ENCODE measurements around the gene SLC7A6. TPM values are rescaled to one million over a fixed set of nuclear protein-coding genes. Genes with fewer than 3 reads are reported as not detected.

Gene SLC7A6
- total RNA-seq, 4 donors from 2014 or later = 73.1 to 116 (median 85.7) TPM

DNA sequence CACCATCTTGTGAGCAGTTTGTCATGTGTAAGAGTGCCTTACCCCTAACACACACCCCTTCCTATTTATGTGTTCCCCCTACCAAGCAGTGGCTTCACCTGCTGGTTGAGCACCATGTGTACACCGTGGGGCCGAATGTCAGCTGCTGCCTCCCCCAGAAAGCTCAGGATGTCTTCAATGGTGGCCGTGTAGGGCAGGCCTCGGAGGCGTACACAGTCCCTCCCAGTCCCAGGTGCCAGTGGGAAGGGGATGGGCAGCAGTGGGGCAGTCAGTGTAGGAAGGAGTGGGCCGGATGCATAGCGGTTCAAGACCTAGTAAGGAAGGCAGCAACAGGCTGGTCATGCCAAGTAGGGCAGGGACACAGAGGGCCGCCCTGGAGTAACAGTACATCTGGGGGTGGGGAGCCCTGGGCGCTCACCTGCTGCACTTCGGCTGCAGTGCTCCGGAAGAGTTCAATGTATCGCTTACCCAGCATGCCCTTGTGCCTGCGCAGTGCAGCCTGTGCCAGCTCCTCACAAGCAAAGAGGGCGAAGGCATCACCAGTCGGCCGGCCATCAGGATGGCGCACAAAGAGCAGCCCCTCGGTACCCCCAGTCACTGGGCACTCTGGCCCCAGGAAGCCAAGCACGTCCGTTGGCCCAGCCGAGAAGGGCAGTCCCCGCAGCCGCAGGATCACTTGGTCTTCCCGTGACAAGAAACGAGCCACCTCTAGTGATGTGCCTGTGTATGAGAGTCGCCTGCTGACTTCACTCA, 32.8 kb upstream of the SLC7A6 start:
- no peaks in the 10 kb centered on the region for H3K27me3 ChIP-seq
- peaks cover 26 to 33% of the 10 kb centered on the region in 2 donors for H3K4me1 ChIP-seq
- no peak overlapping the region for H3K27ac ChIP-seq
- no peaks in the 10 kb centered on the region for H3K9me3 ChIP-seq
- 89 to 94% methylated on average over 7 to 25 of the region's 26 CpGs for WGBS, 2 donors
- H3K4me3 ChIP-seq (replicated peaks in 1 of 3) = no peak overlapping the region
- intact Hi-C loops (cut with DNase I) = loop anchor here (10.0 kb wide), 1 partner anchor 237 kb away; the partner anchor contains the start of gene DPEP2
- TF ChIP-seq POLR2A (IDR thresholded peaks at IDR 0.05) = no peak
- DNase-seq = no peak
- H3K36me3 ChIP-seq = peaks cover 27 to 31% of the 10 kb centered on the region in 2 donors

GRCh38 chr16:68232335-68232734, 32.0 kb upstream of the SLC7A6 start:
- no peak for DNase-seq
- intact Hi-C loops (cut with DNase I) = loop anchor here (10.0 kb wide), 1 partner anchor 238 kb away; the partner anchor contains the start of gene DPEP2
- Histone ChIP-seq H3K9me3 (no peaks in the 10 kb centered on the region), H3K36me3 (peaks cover 27 to 31% of the 10 kb centered on the region in 2 donors), H3K4me1 (peaks cover 29 to 37% of the 10 kb centered on the region in 2 donors), H3K27me3 (no peaks in the 10 kb centered on the region), H3K4me3 (replicated peaks in 1 of 3) (no peak overlapping the region), H3K27ac (peak overlapping the region in 1 of 3 donors; percentile 58)
- TF ChIP-seq POLR2A (IDR thresholded peaks at IDR 0.05) (no peak), CTCF (IDR thresholded peaks at IDR 0.05) (no peak)
- WGBS, 2 donors = 90 to 91% methylated on average over 13 of the region's 16 CpGs

GRCh38 chr16:68233085-68233834, 31.1 kb upstream of the SLC7A6 start:
- Histone ChIP-seq H3K4me3 (replicated peaks in 1 of 3) (no peak overlapping the region), H3K27ac (peak overlapping the region in 2 of 3 donors; percentile 58 to 60), H3K27me3 (no peaks in the 10 kb centered on the region), H3K4me1 (peaks cover 28 to 34% of the 10 kb centered on the region in 2 donors), H3K9me3 (no peaks in the 10 kb centered on the region), H3K36me3 (peaks cover 27 to 31% of the 10 kb centered on the region in 2 donors)
- intact Hi-C loops (cut with DNase I) = loop anchor here (10.0 kb wide), 1 partner anchor 238 kb away; the partner anchor contains the start of gene DPEP2
- 83 to 88% methylated on average over 5 of the region's 5 CpGs for WGBS, 2 donors
- no peak for DNase-seq
- TF ChIP-seq CTCF (IDR thresholded peaks at IDR 0.05) (no peak), POLR2A (IDR thresholded peaks at IDR 0.05) (no peak)

GRCh38 chr16:68233835-68234187, 30.5 kb upstream of the SLC7A6 start:
- H3K27ac ChIP-seq = peak overlapping the region in 2 of 3 donors; percentile 58 to 60
- H3K4me3 ChIP-seq (replicated peaks in 1 of 3) = no peak overlapping the region
- H3K4me1 ChIP-seq = peaks cover 31 to 36% of the 10 kb centered on the region in 2 donors
- peaks cover 27 to 31% of the 10 kb centered on the region in 2 donors for H3K36me3 ChIP-seq
- DNase-seq = no peak
- TF ChIP-seq POLR2A (IDR thresholded peaks at IDR 0.05) (no peak), CTCF (IDR thresholded peaks at IDR 0.05) (no peak)
- intact Hi-C loops (cut with DNase I) = loop anchor here (10.0 kb wide), 1 partner anchor 239 kb away; the partner anchor contains the start of gene DPEP2
- H3K9me3 ChIP-seq = no peaks in the 10 kb centered on the region
- WGBS, 2 donors = 33 to 52% methylated on average over 6 to 7 of the region's 8 CpGs
- no peaks in the 10 kb centered on the region for H3K27me3 ChIP-seq

DNA sequence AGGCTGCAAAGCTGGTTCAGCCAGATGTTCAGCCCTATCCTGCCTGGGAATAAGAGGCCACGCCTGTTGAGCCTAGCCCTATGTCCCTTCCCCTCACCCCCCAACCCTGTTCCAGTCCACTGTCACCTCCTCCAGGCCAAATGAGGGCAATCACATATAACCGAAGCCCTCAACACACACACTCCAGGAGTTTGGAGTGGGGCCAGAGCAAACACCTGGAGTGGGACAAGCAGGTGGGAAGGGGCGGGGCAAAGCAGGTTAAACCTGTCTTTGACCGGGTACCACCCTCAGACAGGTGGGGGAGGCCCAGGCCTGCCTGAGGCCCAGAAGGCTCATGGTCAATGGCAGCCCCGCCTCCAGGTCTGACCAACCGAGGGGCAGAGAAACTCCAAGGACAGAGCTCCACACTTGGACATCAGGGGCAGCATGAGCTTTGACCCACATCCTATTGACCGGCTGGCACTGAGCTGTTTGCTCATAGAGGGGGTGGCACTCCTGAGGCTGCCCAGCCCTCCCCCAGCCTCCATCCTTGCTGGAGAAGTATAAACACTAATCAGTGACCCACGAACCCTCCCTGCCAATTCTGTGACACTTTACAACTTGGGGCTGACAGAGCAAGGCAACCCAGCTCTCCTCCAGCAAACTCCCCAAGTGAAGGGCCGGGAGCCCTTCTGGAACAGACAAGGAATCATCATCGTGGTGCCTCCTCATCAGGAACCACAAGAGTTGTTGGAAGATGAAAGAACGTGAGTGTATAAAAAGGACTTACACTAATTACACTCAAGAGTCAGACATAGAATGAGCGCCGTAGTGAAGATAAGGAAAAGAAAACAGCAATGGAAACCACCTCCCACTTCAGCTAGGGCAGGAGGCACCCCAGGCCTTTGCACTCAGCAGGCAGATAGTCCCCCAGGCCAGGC, 29.9 kb upstream of the SLC7A6 start:
- Histone ChIP-seq H3K27me3 (no peaks in the 10 kb centered on the region), H3K9me3 (no peaks in the 10 kb centered on the region), H3K36me3 (peaks cover 27 to 31% of the 10 kb centered on the region in 2 donors), H3K4me1 (peaks cover 31 to 32% of the 10 kb centered on the region in 2 donors), H3K4me3 (replicated peaks in 1 of 3) (peak overlapping the region in 2 of 3 donors; percentile 3 to 68), H3K27ac (peak overlapping the region; percentile 88 to 96 (median 91))
- TF ChIP-seq CTCF (IDR thresholded peaks at IDR 0.05) (peak in 3 of 6 experiments; percentile 3 to 21 (median 15)), POLR2A (IDR thresholded peaks at IDR 0.05) (peak in 1 of 2 donors; percentile 72)
- WGBS, 2 donors = 27 to 34% methylated on average over 12 to 13 of the region's 13 CpGs
- peak; percentile 100 for DNase-seq
- intact Hi-C loops (cut with DNase I) = loop anchor here (10.0 kb wide), 1 partner anchor 240 kb away; the partner anchor contains the start of gene DPEP2

Measured in thyroid gland (tissue), 4 donors.